MM.1S (cell line): Measurements from ENCODE around the gene YPEL2.

ENCODE experiments used
- DNase-seq: peaks from one replicate; pipeline ENCODE4 v3.0.0-alpha.2; 2015
- H2AFZ ChIP-seq: fragments of 300-600 bp; sonication (generic); 2 replicates; pipeline ENCODE4 v1.6.0; 2016; ENCODE audit warnings: antibody characterized with exemption, low read length
- H3F3A ChIP-seq: fragments of 300-600 bp; sonication (generic); 2 replicates; pipeline ENCODE4 v1.6.1; 2016; ENCODE audit warnings: mild to moderate bottlenecking, antibody characterized with exemption, low read length, moderate library complexity, mixed read lengths; ENCODE audit not compliant: insufficient read depth
- H3K27ac ChIP-seq: fragments of 300-600 bp; sonication (generic); 2 replicates; pipeline ENCODE4 v1.5.1; 2016; ENCODE audit warnings: mild to moderate bottlenecking, low read length
- H3K27me3 ChIP-seq: fragments of 300-600 bp; sonication (generic); replicated peaks from 2 replicates; pipeline ENCODE4 v1.6.0; 2016; ENCODE audit warnings: low read length; ENCODE audit not compliant: insufficient read depth
- H3K36me3 ChIP-seq: fragments of 300-600 bp; sonication (generic); replicated peaks from 2 replicates; pipeline ENCODE4 v1.6.1; 2016; ENCODE audit warnings: mild to moderate bottlenecking, low read length, mixed read lengths; ENCODE audit not compliant: insufficient read depth
- H3K4me1 ChIP-seq: fragments of 300-600 bp; sonication (generic); 2 replicates; pipeline ENCODE4 v1.6.1; 2016; ENCODE audit warnings: low read length, mixed read lengths
- H3K4me2 ChIP-seq: fragments of 300-600 bp; sonication (generic); 2 replicates; pipeline ENCODE4 v1.6.0; 2016; ENCODE audit warnings: low read depth, low read length
- H3K4me3 ChIP-seq: fragments of 300-600 bp; sonication (generic); 2 replicates; pipeline ENCODE4 v1.5.1; 2016; ENCODE audit warnings: low read length, mixed read lengths
- H3K79me2 ChIP-seq: fragments of 300-600 bp; sonication (generic); 2 replicates; pipeline ENCODE4 v1.6.1; 2016; ENCODE audit warnings: mixed run types, low read length, mixed read lengths
- H3K9ac ChIP-seq: fragments of 300-600 bp; sonication (generic); 2 replicates; pipeline ENCODE4 v1.6.1; 2016; ENCODE audit warnings: low read length, mixed read lengths
- H3K9me2 ChIP-seq: fragments of 300-600 bp; sonication (generic); replicated peaks from 2 replicates; pipeline ENCODE4 v1.6.1; 2016; ENCODE audit warnings: mild to moderate bottlenecking, low read length, mixed read lengths; ENCODE audit not compliant: insufficient read depth
- H3K9me3 ChIP-seq: fragments of 300-600 bp; sonication (generic); replicated peaks from 2 replicates; pipeline ENCODE4 v1.6.1; 2016; ENCODE audit warnings: mild to moderate bottlenecking, low read length, mixed read lengths; ENCODE audit not compliant: insufficient read depth
- H4K20me1 ChIP-seq: fragments of 300-600 bp; sonication (generic); 2 replicates; pipeline ENCODE4 v1.6.1; 2016; ENCODE audit warnings: mild to moderate bottlenecking, low read length, moderate library complexity, mixed read lengths; ENCODE audit not compliant: insufficient read depth
- EZH2 ChIP-seq: fragments of 300-600 bp; sonication (generic); optimal IDR thresholded peaks from 2 replicates; pipeline ENCODE3; 2017; ENCODE audit warnings: low read depth, mild to moderate bottlenecking, antibody characterized with exemption, low read length, mixed read lengths
- EZH2phosphoT487 ChIP-seq: fragments of 300-600 bp; sonication (generic); IDR thresholded peaks from 2 replicates; pipeline ENCODE4 v1.6.1; 2018; ENCODE audit warnings: antibody characterized with exemption, low read length
- TF ChIP-seq, protein P1 (sequence below): fragments of 300-600 bp; sonication (generic); IDR thresholded peaks from 2 replicates; pipeline ENCODE4 v1.5.1; 2016; ENCODE audit warnings: antibody characterized with exemption, low read length, mixed read lengths

Gene YPEL2

DNA sequence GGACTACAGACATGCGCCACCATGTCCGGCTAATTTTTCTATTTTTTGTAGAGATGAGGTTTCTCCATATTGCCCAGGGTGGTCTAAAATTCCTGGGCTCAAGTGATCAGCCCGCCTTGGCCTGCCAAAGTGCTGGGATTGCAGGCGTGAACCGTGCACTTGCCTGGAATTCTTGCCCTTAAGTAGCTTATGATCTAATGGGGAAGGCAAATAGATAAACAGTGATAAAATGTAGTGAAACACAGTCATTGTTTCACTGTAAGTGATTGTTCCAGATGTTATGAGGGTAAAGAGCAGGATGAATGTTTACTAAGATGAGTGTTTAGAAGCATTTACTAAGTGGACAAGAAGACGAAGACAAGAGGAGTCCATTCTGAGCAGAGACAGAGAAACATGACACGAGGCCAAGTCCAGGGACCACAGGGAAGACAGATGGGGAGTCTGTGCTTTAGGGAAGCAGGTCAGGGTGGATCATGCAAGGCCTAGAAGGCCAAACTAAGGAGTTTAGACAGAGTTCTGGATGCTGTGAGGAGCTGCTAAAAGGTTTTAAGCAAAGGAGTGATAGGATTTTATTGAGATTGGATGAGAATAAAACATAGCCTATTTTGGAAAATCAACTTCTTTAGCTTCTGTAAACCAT lies 36.9 kb downstream of the YPEL2 start:
- no peak overlapping the region for H3K9ac ChIP-seq
- H3K4me2 ChIP-seq = no peak overlapping the region
- peaks cover 16% of the 10 kb centered on the region for H3F3A ChIP-seq
- no peaks in the 10 kb centered on the region for H4K20me1 ChIP-seq
- H3K4me3 ChIP-seq = no peak overlapping the region
- no peak overlapping the region for H3K27ac ChIP-seq
- no peaks in the 10 kb centered on the region for H3K9me3 ChIP-seq
- no peaks in the 10 kb centered on the region for H3K36me3 ChIP-seq
- TF ChIP-seq EZH2 (no peak), EZH2phosphoT487 (no peak)
- TF ChIP-seq, protein P1, sequence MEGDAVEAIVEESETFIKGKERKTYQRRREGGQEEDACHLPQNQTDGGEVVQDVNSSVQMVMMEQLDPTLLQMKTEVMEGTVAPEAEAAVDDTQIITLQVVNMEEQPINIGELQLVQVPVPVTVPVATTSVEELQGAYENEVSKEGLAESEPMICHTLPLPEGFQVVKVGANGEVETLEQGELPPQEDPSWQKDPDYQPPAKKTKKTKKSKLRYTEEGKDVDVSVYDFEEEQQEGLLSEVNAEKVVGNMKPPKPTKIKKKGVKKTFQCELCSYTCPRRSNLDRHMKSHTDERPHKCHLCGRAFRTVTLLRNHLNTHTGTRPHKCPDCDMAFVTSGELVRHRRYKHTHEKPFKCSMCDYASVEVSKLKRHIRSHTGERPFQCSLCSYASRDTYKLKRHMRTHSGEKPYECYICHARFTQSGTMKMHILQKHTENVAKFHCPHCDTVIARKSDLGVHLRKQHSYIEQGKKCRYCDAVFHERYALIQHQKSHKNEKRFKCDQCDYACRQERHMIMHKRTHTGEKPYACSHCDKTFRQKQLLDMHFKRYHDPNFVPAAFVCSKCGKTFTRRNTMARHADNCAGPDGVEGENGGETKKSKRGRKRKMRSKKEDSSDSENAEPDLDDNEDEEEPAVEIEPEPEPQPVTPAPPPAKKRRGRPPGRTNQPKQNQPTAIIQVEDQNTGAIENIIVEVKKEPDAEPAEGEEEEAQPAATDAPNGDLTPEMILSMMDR = no peak
- H3K79me2 ChIP-seq = no peaks in the 10 kb centered on the region; the same call in 1 of the 2 replicates
- peaks cover 49% of the 10 kb centered on the region for H3K4me1 ChIP-seq
- no peaks in the 10 kb centered on the region for H3K27me3 ChIP-seq
- no peaks in the 10 kb centered on the region for H3K9me2 ChIP-seq
- H2AFZ ChIP-seq = no peak overlapping the region
- no peak for DNase-seq

DNA sequence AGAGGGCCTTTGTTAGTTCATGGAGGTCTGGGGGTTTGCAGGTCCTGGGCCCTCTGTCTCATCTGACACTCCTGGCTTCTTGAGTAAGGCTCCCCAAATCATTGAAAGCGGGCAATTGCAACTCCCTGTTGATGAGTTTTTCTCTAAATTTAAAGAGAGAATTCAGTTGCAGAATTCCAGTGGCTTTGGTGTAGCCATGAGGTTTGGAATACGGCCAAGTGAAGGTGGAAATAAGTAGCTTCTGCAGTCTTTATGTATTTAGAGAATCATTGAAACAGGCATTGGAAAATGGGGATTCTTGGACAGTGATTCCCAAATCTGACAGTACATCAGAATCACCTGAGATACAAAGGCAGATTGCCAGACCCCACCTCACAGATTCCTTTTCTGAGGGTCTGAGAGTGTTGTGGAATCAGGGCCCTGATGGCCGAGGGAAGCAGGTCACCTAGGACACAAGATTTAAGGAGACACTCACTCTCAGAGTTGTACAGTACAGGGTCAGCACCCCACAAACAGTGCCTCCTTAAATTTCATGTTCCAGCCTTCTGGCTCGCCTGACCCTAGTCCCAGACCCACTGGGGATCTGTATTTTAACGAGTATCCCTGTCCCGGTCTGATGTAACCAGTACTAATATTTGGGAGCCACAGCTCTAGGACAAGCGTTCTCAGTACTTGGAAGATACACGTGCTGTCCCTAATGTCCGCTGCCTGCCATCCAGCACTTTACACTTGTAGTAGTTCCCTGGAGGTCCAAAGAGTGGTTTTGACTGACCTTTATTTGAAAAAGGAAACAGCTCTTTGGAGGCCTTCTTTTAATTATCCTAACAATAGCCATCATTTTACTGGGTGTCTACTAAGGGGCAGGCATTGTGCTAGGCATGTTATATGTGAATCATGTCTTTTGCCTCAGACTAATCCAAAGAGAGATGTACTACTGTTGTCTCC lies 37.8 kb downstream of the YPEL2 start:
- Histone ChIP-seq H4K20me1 (no peaks in the 10 kb centered on the region), H3K4me3 (no peak overlapping the region), H3K4me2 (no peak overlapping the region), H3K27ac (no peak overlapping the region), H2AFZ (no peak overlapping the region), H3K9ac (no peak overlapping the region), H3K9me3 (no peaks in the 10 kb centered on the region), H3K79me2 (no peaks in the 10 kb centered on the region; the same call in 1 of the 2 replicates), H3K36me3 (no peaks in the 10 kb centered on the region), H3K9me2 (no peaks in the 10 kb centered on the region), H3K27me3 (no peaks in the 10 kb centered on the region), H3F3A (peaks cover 16% of the 10 kb centered on the region), H3K4me1 (peaks cover 58% of the 10 kb centered on the region)
- TF ChIP-seq, protein P1 = no peak
- TF ChIP-seq EZH2 (no peak), EZH2phosphoT487 (no peak)
- DNase-seq = no peak

DNA sequence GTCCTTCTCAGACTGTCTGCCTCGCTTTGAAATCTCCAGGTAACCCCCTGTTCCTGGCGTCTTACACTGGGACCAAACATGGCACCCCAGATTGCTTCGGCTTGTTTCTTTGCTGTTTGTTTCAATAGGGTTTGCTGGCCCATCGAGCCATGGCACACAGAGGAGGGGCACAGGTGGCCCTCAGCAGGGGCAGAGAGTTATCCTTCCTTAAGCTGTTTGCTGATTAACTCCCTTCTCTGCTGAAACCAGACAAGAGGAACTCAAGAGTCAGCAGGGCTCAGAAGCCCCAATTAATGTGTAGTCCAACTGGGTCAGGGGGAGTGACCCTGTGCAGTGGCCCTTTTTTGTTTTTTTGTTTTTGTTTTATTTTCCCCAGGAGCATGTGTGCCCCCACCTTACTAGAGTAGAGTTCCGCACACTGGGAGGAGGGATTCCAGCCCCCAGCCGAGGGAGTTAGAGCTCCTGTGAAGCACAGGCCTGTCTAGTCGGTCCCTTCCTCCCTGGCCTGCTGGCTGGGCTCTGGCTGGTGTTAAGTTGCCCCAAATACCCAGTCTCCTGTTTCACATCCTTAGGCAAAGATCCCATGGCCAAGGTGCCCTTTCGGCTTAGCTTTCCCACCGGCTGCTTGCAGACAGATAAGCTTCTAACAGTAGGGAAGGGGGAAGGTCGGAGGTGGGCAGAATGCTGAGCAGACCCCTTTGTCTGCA lies 39.3 kb downstream of the YPEL2 start:
- TF ChIP-seq, protein P1 = no peak
- H3K4me2 ChIP-seq = no peak overlapping the region
- H3K9me3 ChIP-seq = no peaks in the 10 kb centered on the region
- peak overlapping the region; percentile 76; the same call in 1 of the 2 replicates for H3K27ac ChIP-seq
- H3K9ac ChIP-seq = no peak overlapping the region
- peaks cover 10% of the 10 kb centered on the region; the same call in 1 of the 2 replicates for H3K79me2 ChIP-seq
- H3K4me3 ChIP-seq = no peak overlapping the region
- no peaks in the 10 kb centered on the region for H3K36me3 ChIP-seq
- no peaks in the 10 kb centered on the region for H3K9me2 ChIP-seq
- H2AFZ ChIP-seq = peak overlapping the region; percentile 20; the same call in 1 of the 2 replicates
- peaks cover 27% of the 10 kb centered on the region for H3F3A ChIP-seq
- DNase-seq = no peak
- H3K4me1 ChIP-seq = peaks cover 60% of the 10 kb centered on the region
- H4K20me1 ChIP-seq = no peaks in the 10 kb centered on the region
- H3K27me3 ChIP-seq = no peaks in the 10 kb centered on the region
